Measurements from ENCODE around the gene ITPKC.

The ITPKC gene

GRCh38 chr19:40705362-40705651 is 11.6 kb upstream of the ITPKC start:
- peaks cover 3% of the 10 kb centered on the region for H3K4me1 ChIP-seq (ENCODE audit: control insufficient read depth, insufficient read depth, low read length)
- no peaks in the 10 kb centered on the region for H3K27me3 ChIP-seq (ENCODE audit: control insufficient read depth, insufficient read depth, low read length)
- H3K36me3 ChIP-seq (ENCODE audit: control insufficient read depth, insufficient read depth, low read length): peaks cover 28% of the 10 kb centered on the region
- no peak overlapping the region for H3K9ac ChIP-seq (ENCODE audit: low read depth, low read length)
- no peak overlapping the region for H3K4me3 ChIP-seq (ENCODE audit: low read depth, low read length)
- no peaks in the 10 kb centered on the region for H3K9me3 ChIP-seq (ENCODE audit: control insufficient read depth, insufficient read depth, low read length)

DNA sequence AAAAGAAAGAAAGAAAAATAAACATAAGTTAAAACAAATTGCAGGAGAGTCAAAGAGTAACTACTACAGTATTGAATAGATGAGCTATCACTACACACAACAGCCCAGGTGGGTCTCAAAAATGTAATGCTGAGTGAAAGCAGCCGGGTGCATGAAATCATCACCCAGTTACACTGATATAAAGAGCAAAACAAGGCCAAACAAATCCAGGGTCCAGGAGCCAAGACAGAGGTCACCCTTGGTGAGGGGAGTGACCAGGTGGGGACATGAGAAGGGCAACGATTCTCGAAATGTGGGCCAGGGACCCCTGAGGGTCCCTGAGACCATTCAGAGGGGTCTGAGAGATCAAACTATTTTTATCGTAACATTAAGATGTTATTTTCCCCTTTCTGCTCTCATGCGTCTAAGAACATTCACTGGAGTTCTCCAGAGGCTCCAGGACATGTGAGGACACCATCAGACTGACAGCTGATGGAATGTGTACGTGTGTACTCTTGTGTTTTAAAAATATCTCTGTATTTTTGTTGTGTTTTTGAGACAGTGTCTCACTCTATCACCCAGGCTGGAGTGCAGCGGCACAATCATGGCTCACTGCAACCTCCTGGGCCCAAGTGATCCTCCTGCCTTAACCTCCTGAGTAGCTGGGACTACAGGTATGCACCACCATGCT is 10.8 kb upstream of the ITPKC start:
- H3K27me3 ChIP-seq (ENCODE audit: control insufficient read depth, insufficient read depth, low read length): no peaks in the 10 kb centered on the region
- H3K4me1 ChIP-seq (ENCODE audit: control insufficient read depth, insufficient read depth, low read length): peaks cover 3% of the 10 kb centered on the region
- H3K4me3 ChIP-seq (ENCODE audit: low read depth, low read length): no peak overlapping the region
- no peaks in the 10 kb centered on the region for H3K9me3 ChIP-seq (ENCODE audit: control insufficient read depth, insufficient read depth, low read length)
- H3K9ac ChIP-seq (ENCODE audit: low read depth, low read length): no peak overlapping the region
- H3K36me3 ChIP-seq (ENCODE audit: control insufficient read depth, insufficient read depth, low read length): peaks cover 25% of the 10 kb centered on the region

GRCh38 chr19:40707615-40708014 is 9.3 kb upstream of the ITPKC start:
- no peak overlapping the region for H3K4me3 ChIP-seq (ENCODE audit: low read depth, low read length)
- no peaks in the 10 kb centered on the region for H3K27me3 ChIP-seq (ENCODE audit: control insufficient read depth, insufficient read depth, low read length)
- no peaks in the 10 kb centered on the region for H3K9me3 ChIP-seq (ENCODE audit: control insufficient read depth, insufficient read depth, low read length)
- no peaks in the 10 kb centered on the region for H3K4me1 ChIP-seq (ENCODE audit: control insufficient read depth, insufficient read depth, low read length)
- H3K36me3 ChIP-seq (ENCODE audit: control insufficient read depth, insufficient read depth, low read length): peaks cover 15% of the 10 kb centered on the region
- H3K9ac ChIP-seq (ENCODE audit: low read depth, low read length): no peak overlapping the region

DNA sequence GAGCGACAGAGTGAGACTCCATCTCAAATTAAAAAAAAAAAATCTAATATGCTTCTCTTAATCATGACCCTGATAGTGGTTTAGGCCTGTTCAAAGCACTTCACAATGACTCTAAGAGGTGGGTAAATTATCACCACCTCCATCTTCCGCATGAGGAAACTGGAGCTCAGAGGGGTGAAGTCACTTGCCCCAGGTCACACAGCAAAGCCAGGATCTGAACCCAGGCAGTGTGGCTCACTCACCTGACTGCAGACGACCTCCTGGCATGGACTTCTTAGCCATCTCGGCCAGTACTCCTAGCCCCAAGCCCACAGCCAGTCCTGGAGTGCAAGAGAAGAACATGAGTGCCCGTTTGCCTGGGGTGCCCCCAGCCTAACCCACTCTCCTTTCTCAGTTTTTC is 7.1 kb upstream of the ITPKC start:
- Histone ChIP-seq H3K9me3 (ENCODE audit: control insufficient read depth, insufficient read depth, low read length) (no peaks in the 10 kb centered on the region), H3K9ac (ENCODE audit: low read depth, low read length) (no peak overlapping the region), H3K27me3 (ENCODE audit: control insufficient read depth, insufficient read depth, low read length) (no peaks in the 10 kb centered on the region), H3K4me1 (ENCODE audit: control insufficient read depth, insufficient read depth, low read length) (no peaks in the 10 kb centered on the region), H3K4me3 (ENCODE audit: low read depth, low read length) (no peak overlapping the region), H3K36me3 (ENCODE audit: control insufficient read depth, insufficient read depth, low read length) (peaks cover 12% of the 10 kb centered on the region)

DNA sequence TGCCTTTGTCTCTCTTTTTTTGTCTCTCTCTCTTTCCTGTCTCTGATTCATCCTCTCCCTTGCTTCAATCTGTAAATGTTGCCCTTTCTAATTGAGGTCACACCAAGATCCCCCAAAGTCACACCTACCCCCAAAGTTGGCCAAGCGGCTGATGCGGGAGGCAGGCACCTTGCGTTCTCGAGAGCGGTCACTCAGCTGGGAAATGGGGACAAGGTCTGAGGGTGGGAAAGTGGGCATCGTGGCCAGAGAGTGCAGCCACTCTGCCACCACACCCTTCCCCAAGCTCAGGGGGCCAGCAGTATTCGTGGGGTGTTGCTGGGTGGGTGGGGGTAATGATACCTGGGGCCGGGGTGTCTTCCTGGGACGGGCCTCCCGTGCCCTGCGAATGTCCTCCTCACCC is 3.0 kb upstream of the ITPKC start:
- H3K4me1 ChIP-seq (ENCODE audit: control insufficient read depth, insufficient read depth, low read length): peaks cover 11% of the 10 kb centered on the region
- H3K36me3 ChIP-seq (ENCODE audit: control insufficient read depth, insufficient read depth, low read length): no peaks in the 10 kb centered on the region
- H3K9ac ChIP-seq (ENCODE audit: low read depth, low read length): no peak overlapping the region
- no peaks in the 10 kb centered on the region for H3K9me3 ChIP-seq (ENCODE audit: control insufficient read depth, insufficient read depth, low read length)
- peak overlapping the region; percentile 88 for H3K4me3 ChIP-seq (ENCODE audit: low read depth, low read length)
- no peaks in the 10 kb centered on the region for H3K27me3 ChIP-seq (ENCODE audit: control insufficient read depth, insufficient read depth, low read length)

DNA sequence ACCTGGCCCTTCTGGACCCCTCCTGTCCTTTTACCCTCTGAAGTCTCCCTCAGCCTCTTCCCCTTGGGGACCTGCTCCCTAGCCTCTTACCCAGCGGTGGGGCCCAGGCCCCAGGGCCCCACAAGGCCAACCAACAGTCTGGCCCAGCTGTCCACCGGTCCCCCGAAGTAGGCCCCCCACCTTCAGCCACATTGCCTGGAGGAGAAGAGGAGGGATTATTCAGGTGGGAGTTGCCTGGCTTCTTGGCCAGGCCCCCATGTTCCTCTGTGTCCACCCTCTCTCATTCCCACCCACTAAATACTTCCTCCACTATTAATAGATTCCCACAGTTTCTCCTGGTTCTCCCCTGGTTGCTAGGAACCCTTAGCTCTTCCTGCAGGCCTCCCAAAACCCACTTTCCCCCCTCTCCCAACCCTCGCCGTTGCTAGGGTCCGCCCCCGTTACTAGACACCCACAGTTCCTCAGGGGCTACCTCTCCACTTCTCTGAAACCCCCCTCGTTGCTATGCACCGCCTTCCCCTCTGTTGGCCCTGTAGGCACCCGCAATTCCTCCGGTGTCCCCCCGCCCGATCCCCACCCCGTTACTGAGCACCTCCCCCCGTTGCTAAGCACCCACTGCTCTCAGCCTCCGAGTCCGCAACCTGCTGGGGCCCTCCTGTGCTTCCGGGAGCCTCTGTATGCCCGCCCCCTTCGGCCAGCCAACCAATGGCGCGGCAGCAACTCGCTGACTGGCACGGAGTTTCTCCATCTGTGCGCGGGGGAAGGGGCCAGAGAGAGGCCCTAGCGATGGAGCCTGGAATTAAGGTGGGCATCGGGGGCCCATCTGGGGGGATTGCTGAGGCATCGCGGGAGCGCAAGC is 2.2 kb upstream of the ITPKC start:
- H3K4me3 ChIP-seq (ENCODE audit: low read depth, low read length): peak overlapping the region; percentile 88
- no peaks in the 10 kb centered on the region for H3K36me3 ChIP-seq (ENCODE audit: control insufficient read depth, insufficient read depth, low read length)
- H3K4me1 ChIP-seq (ENCODE audit: control insufficient read depth, insufficient read depth, low read length): peaks cover 13% of the 10 kb centered on the region
- peak overlapping the region; percentile 60 for H3K9ac ChIP-seq (ENCODE audit: low read depth, low read length)
- no peaks in the 10 kb centered on the region for H3K9me3 ChIP-seq (ENCODE audit: control insufficient read depth, insufficient read depth, low read length)
- no peaks in the 10 kb centered on the region for H3K27me3 ChIP-seq (ENCODE audit: control insufficient read depth, insufficient read depth, low read length)

GRCh38 chr19:40716031-40716481 is 856 bp upstream of the ITPKC start:
- H3K36me3 ChIP-seq (ENCODE audit: control insufficient read depth, insufficient read depth, low read length): no peaks in the 10 kb centered on the region
- no peaks in the 10 kb centered on the region for H3K27me3 ChIP-seq (ENCODE audit: control insufficient read depth, insufficient read depth, low read length)
- peaks cover 13% of the 10 kb centered on the region for H3K4me1 ChIP-seq (ENCODE audit: control insufficient read depth, insufficient read depth, low read length)
- H3K9me3 ChIP-seq (ENCODE audit: control insufficient read depth, insufficient read depth, low read length): no peaks in the 10 kb centered on the region
- H3K9ac ChIP-seq (ENCODE audit: low read depth, low read length): no peak overlapping the region
- H3K4me3 ChIP-seq (ENCODE audit: low read depth, low read length): peak overlapping the region; percentile 88

DNA sequence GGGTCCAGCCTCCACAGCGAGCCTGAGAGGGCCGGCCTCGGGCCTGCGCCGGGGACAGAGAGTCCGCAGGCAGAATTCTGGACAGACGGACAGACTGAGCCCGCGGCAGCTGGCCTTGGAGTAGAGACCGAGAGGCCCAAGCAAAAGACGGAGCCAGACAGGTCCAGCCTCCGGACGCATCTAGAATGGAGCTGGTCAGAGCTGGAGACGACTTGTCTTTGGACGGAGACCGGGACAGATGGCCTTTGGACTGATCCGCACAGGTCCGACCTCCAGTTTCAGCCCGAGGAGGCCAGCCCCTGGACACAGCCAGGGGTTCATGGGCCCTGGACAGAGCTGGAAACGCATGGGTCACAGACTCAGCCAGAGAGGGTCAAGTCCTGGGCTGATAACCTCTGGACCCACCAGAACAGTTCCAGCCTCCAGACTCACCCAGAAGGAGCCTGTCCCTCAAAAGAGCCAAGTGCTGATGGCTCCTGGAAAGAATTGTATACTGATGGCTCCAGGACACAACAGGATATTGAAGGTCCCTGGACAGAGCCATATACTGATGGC is 490 bp downstream of the ITPKC start:
- H3K9me3 ChIP-seq (ENCODE audit: control insufficient read depth, insufficient read depth, low read length): no peaks in the 10 kb centered on the region
- H3K36me3 ChIP-seq (ENCODE audit: control insufficient read depth, insufficient read depth, low read length): no peaks in the 10 kb centered on the region
- H3K9ac ChIP-seq (ENCODE audit: low read depth, low read length): peak overlapping the region; percentile 18
- peaks cover 13% of the 10 kb centered on the region for H3K4me1 ChIP-seq (ENCODE audit: control insufficient read depth, insufficient read depth, low read length)
- H3K27me3 ChIP-seq (ENCODE audit: control insufficient read depth, insufficient read depth, low read length): no peaks in the 10 kb centered on the region
- peak overlapping the region; percentile 70 for H3K4me3 ChIP-seq (ENCODE audit: low read depth, low read length)

DNA sequence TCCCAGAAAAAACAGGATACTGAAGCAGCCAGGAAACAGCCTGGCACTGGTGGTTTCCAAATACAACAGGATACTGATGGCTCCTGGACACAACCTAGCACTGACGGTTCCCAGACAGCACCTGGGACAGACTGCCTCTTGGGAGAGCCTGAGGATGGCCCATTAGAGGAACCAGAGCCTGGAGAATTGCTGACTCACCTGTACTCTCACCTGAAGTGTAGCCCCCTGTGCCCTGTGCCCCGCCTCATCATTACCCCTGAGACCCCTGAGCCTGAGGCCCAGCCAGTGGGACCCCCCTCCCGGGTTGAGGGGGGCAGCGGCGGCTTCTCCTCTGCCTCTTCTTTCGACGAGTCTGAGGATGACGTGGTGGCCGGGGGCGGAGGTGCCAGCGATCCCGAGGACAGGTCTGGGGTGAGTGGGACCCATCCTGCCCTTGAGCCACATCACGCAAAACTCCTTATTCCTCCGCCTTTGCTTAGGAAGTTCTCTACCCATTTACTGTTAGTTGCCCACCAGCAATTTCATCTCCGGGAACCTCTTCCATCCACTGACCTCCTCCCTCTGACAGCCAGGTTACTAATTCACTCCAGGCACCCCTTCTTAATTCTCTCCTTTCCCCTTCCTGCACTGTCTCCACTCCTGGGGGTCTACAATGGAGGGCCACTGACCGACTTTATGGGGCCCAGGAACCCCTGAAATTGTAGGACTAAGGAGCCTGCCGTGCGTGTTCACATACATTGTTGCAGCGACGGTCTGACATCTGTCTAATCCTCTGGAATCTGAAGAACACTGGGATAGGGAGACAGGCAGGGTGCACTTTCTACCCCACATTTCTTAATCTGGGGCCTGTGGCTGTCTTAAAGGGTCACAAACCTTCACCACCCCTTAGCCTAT is 1.2 kb downstream of the ITPKC start:
- no peaks in the 10 kb centered on the region for H3K27me3 ChIP-seq (ENCODE audit: control insufficient read depth, insufficient read depth, low read length)
- H3K9me3 ChIP-seq (ENCODE audit: control insufficient read depth, insufficient read depth, low read length): no peaks in the 10 kb centered on the region
- H3K9ac ChIP-seq (ENCODE audit: low read depth, low read length): peak overlapping the region; percentile 47
- H3K4me3 ChIP-seq (ENCODE audit: low read depth, low read length): peak overlapping the region; percentile 70
- H3K36me3 ChIP-seq (ENCODE audit: control insufficient read depth, insufficient read depth, low read length): no peaks in the 10 kb centered on the region
- peaks cover 13% of the 10 kb centered on the region for H3K4me1 ChIP-seq (ENCODE audit: control insufficient read depth, insufficient read depth, low read length)

- Histone ChIP-seq H3K9me3 (ENCODE audit: control insufficient read depth, insufficient read depth, low read length) (no peaks in the 10 kb centered on the region), H3K27me3 (ENCODE audit: control insufficient read depth, insufficient read depth, low read length) (no peaks in the 10 kb centered on the region), H3K9ac (ENCODE audit: low read depth, low read length) (peak overlapping the region; percentile 47), H3K4me1 (ENCODE audit: control insufficient read depth, insufficient read depth, low read length) (peaks cover 13% of the 10 kb centered on the region), H3K4me3 (ENCODE audit: low read depth, low read length) (peak overlapping the region; percentile 70), H3K36me3 (ENCODE audit: control insufficient read depth, insufficient read depth, low read length) (no peaks in the 10 kb centered on the region)
Measured at GRCh38 chr19:40718774-40719391, 2.0 kb downstream of the ITPKC start.

- Histone ChIP-seq H3K27me3 (ENCODE audit: control insufficient read depth, insufficient read depth, low read length) (no peaks in the 10 kb centered on the region), H3K4me3 (ENCODE audit: low read depth, low read length) (peak overlapping the region; percentile 16), H3K4me1 (ENCODE audit: control insufficient read depth, insufficient read depth, low read length) (peaks cover 13% of the 10 kb centered on the region), H3K9me3 (ENCODE audit: control insufficient read depth, insufficient read depth, low read length) (no peaks in the 10 kb centered on the region), H3K9ac (ENCODE audit: low read depth, low read length) (no peak overlapping the region), H3K36me3 (ENCODE audit: control insufficient read depth, insufficient read depth, low read length) (no peaks in the 10 kb centered on the region)
Measured at GRCh38 chr19:40719414-40719894, 2.5 kb downstream of the ITPKC start.
